ENCODE data around the gene SLC49A3. TPM values are rescaled to one million over a fixed set of nuclear protein-coding genes. Genes with fewer than 3 reads are reported as not detected.

The SLC49A3 gene
- total and polyA plus RNA-seq, 2 of the 13 experiments (the other 11 are each of a cell fraction or from before 2014, with no cell fraction given): 0.07 to 0.17 TPM

DNA sequence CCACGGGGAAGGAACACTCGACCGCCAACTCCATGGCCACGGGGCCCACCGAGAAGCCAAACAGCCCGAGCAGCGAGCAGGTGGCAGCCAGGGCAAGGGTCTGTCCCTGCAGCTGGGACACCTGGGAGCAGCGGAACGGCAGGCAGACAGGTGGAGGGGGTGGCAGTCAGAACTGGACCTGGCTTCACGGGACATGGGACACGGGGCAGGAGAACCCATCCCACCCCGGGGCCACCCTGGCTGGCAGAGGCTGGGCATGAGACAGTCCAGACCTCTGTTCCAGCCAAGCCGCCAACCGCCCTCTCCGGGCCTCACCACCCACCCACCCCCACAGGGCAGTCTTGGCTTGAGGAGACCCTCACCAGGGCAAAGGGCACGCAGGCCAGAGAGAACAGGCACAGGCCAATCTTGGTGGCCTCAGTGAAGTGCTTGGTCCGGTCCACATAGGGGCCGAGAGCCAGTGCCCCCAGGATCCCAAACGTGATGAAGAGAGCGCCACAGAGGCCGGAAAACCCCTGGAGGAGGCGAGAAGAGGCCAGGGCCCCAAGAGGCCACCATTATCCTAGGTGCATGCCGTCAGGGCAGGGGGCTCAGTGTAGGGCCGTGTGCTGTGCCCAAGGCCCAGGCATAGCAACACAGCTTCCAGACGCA lies 5.6 kb downstream of the SLC49A3 start (continued):
- TF ChIP-seq, protein P1, sequence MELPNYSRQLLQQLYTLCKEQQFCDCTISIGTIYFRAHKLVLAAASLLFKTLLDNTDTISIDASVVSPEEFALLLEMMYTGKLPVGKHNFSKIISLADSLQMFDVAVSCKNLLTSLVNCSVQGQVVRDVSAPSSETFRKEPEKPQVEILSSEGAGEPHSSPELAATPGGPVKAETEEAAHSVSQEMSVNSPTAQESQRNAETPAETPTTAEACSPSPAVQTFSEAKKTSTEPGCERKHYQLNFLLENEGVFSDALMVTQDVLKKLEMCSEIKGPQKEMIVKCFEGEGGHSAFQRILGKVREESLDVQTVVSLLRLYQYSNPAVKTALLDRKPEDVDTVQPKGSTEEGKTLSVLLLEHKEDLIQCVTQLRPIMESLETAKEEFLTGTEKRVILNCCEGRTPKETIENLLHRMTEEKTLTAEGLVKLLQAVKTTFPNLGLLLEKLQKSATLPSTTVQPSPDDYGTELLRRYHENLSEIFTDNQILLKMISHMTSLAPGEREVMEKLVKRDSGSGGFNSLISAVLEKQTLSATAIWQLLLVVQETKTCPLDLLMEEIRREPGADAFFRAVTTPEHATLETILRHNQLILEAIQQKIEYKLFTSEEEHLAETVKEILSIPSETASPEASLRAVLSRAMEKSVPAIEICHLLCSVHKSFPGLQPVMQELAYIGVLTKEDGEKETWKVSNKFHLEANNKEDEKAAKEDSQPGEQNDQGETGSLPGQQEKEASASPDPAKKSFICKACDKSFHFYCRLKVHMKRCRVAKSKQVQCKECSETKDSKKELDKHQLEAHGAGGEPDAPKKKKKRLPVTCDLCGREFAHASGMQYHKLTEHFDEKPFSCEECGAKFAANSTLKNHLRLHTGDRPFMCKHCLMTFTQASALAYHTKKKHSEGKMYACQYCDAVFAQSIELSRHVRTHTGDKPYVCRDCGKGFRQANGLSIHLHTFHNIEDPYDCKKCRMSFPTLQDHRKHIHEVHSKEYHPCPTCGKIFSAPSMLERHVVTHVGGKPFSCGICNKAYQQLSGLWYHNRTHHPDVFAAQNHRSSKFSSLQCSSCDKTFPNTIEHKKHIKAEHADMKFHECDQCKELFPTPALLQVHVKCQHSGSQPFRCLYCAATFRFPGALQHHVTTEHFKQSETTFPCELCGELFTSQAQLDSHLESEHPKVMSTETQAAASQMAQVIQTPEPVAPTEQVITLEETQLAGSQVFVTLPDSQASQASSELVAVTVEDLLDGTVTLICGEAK (IDR thresholded peaks at IDR 0.05): no peak
- TF ChIP-seq, protein P1 (CRISPR knock-in tag; IDR thresholded peaks at IDR 0.05): no peak
- no peak for TF ChIP-seq ZNF10 (CRISPR knock-in tag; IDR thresholded peaks at IDR 0.05; ENCODE audit: borderline replicate concordance, low read depth)
- no peak for TF ChIP-seq TBL1XR1 (IDR thresholded peaks at IDR 0.05; ENCODE audit: borderline replicate concordance, low read length, partially characterized antibody)
- no peak for TF ChIP-seq RAD51 (IDR thresholded peaks at IDR 0.05; ENCODE audit: borderline replicate concordance)
- TF ChIP-seq, protein P2, sequence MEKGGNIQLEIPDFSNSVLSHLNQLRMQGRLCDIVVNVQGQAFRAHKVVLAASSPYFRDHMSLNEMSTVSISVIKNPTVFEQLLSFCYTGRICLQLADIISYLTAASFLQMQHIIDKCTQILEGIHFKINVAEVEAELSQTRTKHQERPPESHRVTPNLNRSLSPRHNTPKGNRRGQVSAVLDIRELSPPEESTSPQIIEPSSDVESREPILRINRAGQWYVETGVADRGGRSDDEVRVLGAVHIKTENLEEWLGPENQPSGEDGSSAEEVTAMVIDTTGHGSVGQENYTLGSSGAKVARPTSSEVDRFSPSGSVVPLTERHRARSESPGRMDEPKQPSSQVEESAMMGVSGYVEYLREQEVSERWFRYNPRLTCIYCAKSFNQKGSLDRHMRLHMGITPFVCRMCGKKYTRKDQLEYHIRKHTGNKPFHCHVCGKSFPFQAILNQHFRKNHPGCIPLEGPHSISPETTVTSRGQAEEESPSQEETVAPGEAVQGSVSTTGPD (CRISPR knock-in tag; IDR thresholded peaks at IDR 0.05): no peak
- no peak for TF ChIP-seq MAFG (CRISPR knock-in tag; IDR thresholded peaks at IDR 0.05)
- no peak for TF ChIP-seq KAT7 (CRISPR knock-in tag; IDR thresholded peaks at IDR 0.05; ENCODE audit: borderline replicate concordance)
- TF ChIP-seq RORA (CRISPR knock-in tag; IDR thresholded peaks at IDR 0.05): no peak
- TF ChIP-seq ZMAT3 (CRISPR knock-in tag; conservative IDR thresholded peaks at IDR 0.05): no peak
- TF ChIP-seq AGO1 (IDR thresholded peaks at IDR 0.05; ENCODE audit: low read depth, low read length, poor library complexity, severe bottlenecking): peak; percentile 83
- TF ChIP-seq ZFY (CRISPR knock-in tag; IDR thresholded peaks at IDR 0.05): no peak
- no peak for TF ChIP-seq SIX1 (CRISPR knock-in tag; IDR thresholded peaks at IDR 0.05; ENCODE audit: borderline replicate concordance)
- TF ChIP-seq, protein P3, sequence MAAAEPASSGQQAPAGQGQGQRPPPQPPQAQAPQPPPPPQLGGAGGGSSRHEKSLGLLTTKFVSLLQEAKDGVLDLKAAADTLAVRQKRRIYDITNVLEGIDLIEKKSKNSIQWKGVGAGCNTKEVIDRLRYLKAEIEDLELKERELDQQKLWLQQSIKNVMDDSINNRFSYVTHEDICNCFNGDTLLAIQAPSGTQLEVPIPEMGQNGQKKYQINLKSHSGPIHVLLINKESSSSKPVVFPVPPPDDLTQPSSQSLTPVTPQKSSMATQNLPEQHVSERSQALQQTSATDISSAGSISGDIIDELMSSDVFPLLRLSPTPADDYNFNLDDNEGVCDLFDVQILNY (CRISPR knock-in tag; conservative IDR thresholded peaks at IDR 0.05): no peak
- TF ChIP-seq POLR2AphosphoS2 (IDR thresholded peaks at IDR 0.05; ENCODE audit: low read depth, low read length): no peak
- 0 out of 2 replicates have a peak, but pooled peaks have one; percentile 32 for TF ChIP-seq ZNF281 (CRISPR knock-in tag; IDR thresholded peaks at IDR 0.05; ENCODE audit: borderline replicate concordance)
